Adrenal gland (tissue), 12 donors: ENCODE data around the gene SLC25A45. TPM values are rescaled to one million over a fixed set of nuclear protein-coding genes. Genes with fewer than 3 reads are reported as not detected.

Experiments used
- DNase-seq, 7 donors: peaks; one replicate each; pipeline ENCODE4 v3.0.0-alpha.2; 2019 to 2020
- H3K27ac ChIP-seq, 5 donors: fragments of 200-600 bp; sonication (generic) in 4 of 5; 1 replicate in 3 of 5; 2 replicates in 2 of 5; pipeline versions ENCODE4 v1.5.1 to v1.8.0; 2016 to 2020; ENCODE audit warnings: mild to moderate bottlenecking in 1 of 5
- H3K27me3 ChIP-seq: fragments of 200-600 bp; 2 replicates; pipeline ENCODE4 v1.8.0; 2021
- H3K36me3 ChIP-seq, 2 donors: fragments of 200-600 bp; replicated peaks in 1 of 2; 1 replicate in 1 of 2; 2 replicates in 1 of 2; pipeline versions ENCODE4 v1.5.1 to v1.8.0; 2018 to 2022
- H3K4me1 ChIP-seq, 2 donors: fragments of 200-600 bp; replicated peaks in 1 of 2; 1 replicate in 1 of 2; 2 replicates in 1 of 2; pipeline versions ENCODE4 v1.5.1 to v1.8.0; 2018 to 2021
- H3K4me3 ChIP-seq, 4 donors: fragments of 200-600 bp; sonication (generic) in 3 of 4; one replicate each; pipeline ENCODE4 v1.5.1; 2016 to 2018
- H3K9me3 ChIP-seq, 3 donors: fragments of 200-600 bp; sonication (generic) in 1 of 3; replicated peaks in 1 of 3; 1 replicate in 2 of 3; 2 replicates in 1 of 3; pipeline versions ENCODE4 v1.5.1 to v1.8.0; 2016 to 2021
- CTCF ChIP-seq, 6 experiments: fragments of 450-650 bp in 4 of 6; fragments of 200-600 bp in 2 of 6; sonication (generic) in 1 of 6; IDR thresholded peaks; 1 replicate in 5 of 6; 2 replicates in 1 of 6; pipeline versions ENCODE4 v1.5.1 to v1.8.0; 2016 to 2021; ENCODE audit warnings: antibody characterized with exemption in 6 of 6, mild to moderate bottlenecking in 2 of 6, moderate library complexity in 1 of 6
- POLR2A ChIP-seq, 2 donors: fragments of 450-650 bp; IDR thresholded peaks; one replicate each; pipeline ENCODE4 v1.6.1; 2017; ENCODE audit warnings: antibody characterized with exemption in 2 of 2, mild to moderate bottlenecking in 2 of 2, moderate library complexity in 1 of 2
- WGBS, 4 donors: extraction: QIAGEN DNeasy Blood & Tissue Kit in 2 of 4; methylation state at CpG; one replicate each; pipeline versions ENCODE4 v1.1.5 to v1.1.7; 2013 to 2017; 5-methylcytosine and 5-hydroxymethylcytosine counted together
- intact Hi-C, 2 donors: fragments of 100-400 bp; cut with DNase I; formaldehyde crosslinking; loops; one replicate each; pipeline versions ENCODE4 v1.14.1 to v1.15.0; 2022 to 2023
- polyA plus RNA-seq, 3 donors: library from polyadenylated mRNA; stranded (reverse); fragments of 200-250 nt in 2 of 3; fragments of 350-450 nt in 1 of 3; fragmentation: Illumina TruSeq in 1 of 3; extraction: RNeasy Lipid Tissue Mini Kit (QIAGEN cat#74804) in 1 of 3; gene quantifications; one replicate each; pipeline ENCODE4 v1.2.3, GENCODE V29; 2013 to 2014
- total RNA-seq, 9 donors: library from RNA; depleted of rRNA in 4 of 9; stranded (reverse); fragments of >200 nt in 4 of 9; fragments of 120-200 nt in 1 of 9; fragmentation: NEBNext Ultra II Directional in 1 of 9; extraction: Animal tissue kit (Norgen Biotek cat#: 25700) in 1 of 9; gene quantifications; one replicate each; pipeline versions ENCODE4 v1.1.0 to v1.2.4, GENCODE V29; 2013 to 2023
- donor health status: healthy with polysubstance abuse.
- donor health status: Bipolar disorder and iron deficiency.
- donor health status: DM: yes; HTN: yes; CAD: no.
- donor health status: DM: no; HTN: no; CAD: no.
- donor health status: DM: no; HTN: no; CAD: no.
- donor health status: DM: yes; HTN: yes; CAD: no.

Gene SLC25A45
- total and polyA plus RNA-seq, 12 donors, result 1.1 to 21.0 (median 6.7) TPM

DNA sequence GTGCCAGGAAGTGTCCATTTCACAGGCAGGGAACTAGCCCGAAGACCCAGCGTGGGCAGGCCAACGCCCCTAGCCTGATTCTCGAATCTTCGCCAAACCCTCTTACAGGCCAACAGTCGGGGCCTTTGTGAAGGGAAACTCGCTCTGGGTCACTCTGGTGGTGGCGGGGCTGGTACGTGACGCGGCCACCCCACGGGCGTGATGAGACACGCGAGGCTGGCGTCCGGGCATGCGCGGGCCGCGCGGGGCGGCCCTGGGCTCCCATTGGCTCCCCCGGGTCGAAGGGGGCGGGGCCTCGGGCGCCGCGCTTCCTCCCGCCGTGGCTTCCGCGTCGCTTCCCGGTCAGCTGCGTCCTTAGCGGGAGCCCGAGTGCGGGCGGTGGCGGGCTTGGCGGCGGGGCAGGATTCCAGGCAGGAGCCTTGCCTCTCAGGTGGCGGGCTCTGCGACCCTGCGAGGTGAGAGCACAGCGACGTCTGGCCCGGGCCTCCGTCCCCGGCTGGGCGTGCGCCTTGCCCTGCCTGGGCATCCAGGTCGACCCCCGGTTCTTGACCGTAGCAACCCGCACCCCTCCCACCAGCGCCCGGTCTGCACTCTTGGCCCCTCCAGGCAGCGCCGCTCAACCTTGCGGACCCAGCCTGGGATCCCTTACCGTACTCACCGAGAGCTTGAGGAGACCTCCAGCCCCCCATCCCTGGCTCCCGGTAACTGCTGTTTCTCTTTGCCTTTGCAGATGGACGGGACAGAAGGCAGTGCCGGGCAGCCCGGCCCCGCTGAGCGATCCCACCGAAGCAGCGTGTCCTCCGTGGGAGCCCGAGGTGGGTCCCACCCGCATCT is 4.1 kb upstream of the SLC25A45 start, which contains the start of gene FRMD8:
Gene FRMD8 (plus strand): TSS at position 331 of the 834 bp plus-strand sequence. CDS start 400 bp downstream, at position 731.
- Histone ChIP-seq H3K4me3 (peak within 1 kb of the TSS; percentile 50 to 83 (median 56)), H3K4me1 (peaks cover 60 to 92% of the 10 kb centered on the region in 2 donors), H3K9me3 (no peaks in the 10 kb centered on the region), H3K27me3 (no peaks in the 10 kb centered on the region), H3K27ac (peak within 1 kb of the TSS; percentile 74 to 97 (median 91)), H3K36me3 (no peaks in the 10 kb centered on the region)
- peak; percentile 92 to 95 for TF ChIP-seq POLR2A (IDR thresholded peaks at IDR 0.05)
- TF ChIP-seq CTCF (IDR thresholded peaks at IDR 0.05), result no peak
- 0 to 1% (median 1%) methylated on average over 11 to 76 of the region's 76 CpGs for WGBS, 4 donors
- intact Hi-C loops, result no loop called here
- peak; percentile 90 to 96 (median 93) for DNase-seq

DNA sequence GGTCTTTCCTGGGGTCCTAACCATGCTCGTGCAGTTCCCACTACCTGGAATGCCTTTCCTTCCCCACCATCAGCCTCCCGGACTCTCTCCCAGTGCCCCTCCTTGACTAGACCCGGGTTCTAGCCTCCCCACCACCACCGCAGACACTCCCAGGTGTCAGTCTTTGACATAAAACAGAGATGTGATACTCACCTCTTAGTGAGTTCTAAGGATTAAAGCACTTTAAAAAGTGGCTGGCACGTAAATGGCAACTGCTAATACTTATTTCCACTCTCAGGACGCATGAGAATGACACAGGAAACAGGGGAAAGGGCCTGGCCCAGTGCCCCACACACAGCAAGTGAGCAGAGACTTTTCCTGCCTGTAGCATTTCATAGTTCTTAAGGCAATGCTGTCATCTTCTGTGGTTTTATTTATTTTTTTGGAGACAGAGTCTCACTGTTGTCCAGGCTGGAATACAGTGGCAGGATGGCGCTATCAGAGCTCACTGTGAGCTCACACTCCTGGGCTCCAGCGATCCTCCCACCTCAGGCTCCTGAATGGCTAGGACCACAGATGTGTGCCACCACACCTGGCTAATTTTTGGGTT is 1.9 kb upstream of the SLC25A45 start:
- Histone ChIP-seq H3K4me3 (no peak overlapping the region), H3K9me3 (no peaks in the 10 kb centered on the region), H3K4me1 (peaks cover 44 to 76% of the 10 kb centered on the region in 2 donors), H3K27ac (peak overlapping the region; percentile 74 to 97 (median 91)), H3K36me3 (no peaks in the 10 kb centered on the region), H3K27me3 (no peaks in the 10 kb centered on the region)
- intact Hi-C loops, result no loop called here
- peak in 3 of 7 donors; percentile 56 to 73 (median 65) for DNase-seq
- TF ChIP-seq POLR2A (IDR thresholded peaks at IDR 0.05), result no peak
- no peak for TF ChIP-seq CTCF (IDR thresholded peaks at IDR 0.05)
- WGBS, 4 donors, result 64 to 77% (median 70%) methylated on average over 8 of the region's 8 CpGs

- H3K27ac ChIP-seq, result peak overlapping the region; percentile 74 to 97 (median 91)
- 51 to 66% (median 64%) methylated on average over 6 of the region's 6 CpGs for WGBS, 4 donors
- TF ChIP-seq CTCF (IDR thresholded peaks at IDR 0.05) (no peak), POLR2A (IDR thresholded peaks at IDR 0.05) (peak in 1 of 2 donors; percentile 20)
- no peak overlapping the region for H3K4me3 ChIP-seq
- peak in 2 of 7 donors; percentile 25 to 63 for DNase-seq
- peaks cover 41 to 70% of the 10 kb centered on the region in 2 donors for H3K4me1 ChIP-seq
- H3K27me3 ChIP-seq, result no peaks in the 10 kb centered on the region
- H3K36me3 ChIP-seq, result no peaks in the 10 kb centered on the region
- no peaks in the 10 kb centered on the region for H3K9me3 ChIP-seq
- intact Hi-C loops, result no loop called here
These were observed 1.3 kb upstream of the SLC25A45 start for GRCh38 chr11:65383778-65384177.

GRCh38 chr11:65382804-65383368 is 440 bp upstream of the SLC25A45 start:
- intact Hi-C loops, result no loop called here
- TF ChIP-seq POLR2A (IDR thresholded peaks at IDR 0.05) (no peak), CTCF (IDR thresholded peaks at IDR 0.05) (no peak)
- Histone ChIP-seq H3K27me3 (no peaks in the 10 kb centered on the region), H3K4me1 (peaks cover 39 to 61% of the 10 kb centered on the region in 2 donors), H3K4me3 (peak overlapping the region in 2 of 4 donors; percentile 8 to 35), H3K36me3 (no peaks in the 10 kb centered on the region), H3K9me3 (no peaks in the 10 kb centered on the region), H3K27ac (peak overlapping the region; percentile 74 to 97 (median 91))
- DNase-seq, result peak in 5 of 7 donors; percentile 87 to 95 (median 93)
- 6 to 15% (median 12%) methylated on average over 10 to 12 of the region's 12 CpGs for WGBS, 4 donors
